Activated naive CD4-positive, alpha-beta T cell treated with anti-CD3 and anti-CD28 coated beads, Interleukin-2, amount 50 U/mL, for 72 hours (primary cell): ENCODE results near the gene KCNQ1. TPM values are rescaled to one million over a fixed set of nuclear protein-coding genes. Genes with fewer than 3 reads are reported as not detected.

Source experiments
- ATAC-seq, 2 donors: fragments of 150-1000 bp; cut with Tn5 transposase; 2 replicates each; pipeline ENCODE4 v1.10.0; 2021; ENCODE audit warnings: mild to moderate bottlenecking in 2 of 2, moderate library complexity in 2 of 2
- DNase-seq, 2 donors: peaks; one replicate each; pipeline ENCODE4 v3.0.0; 2021 to 2022; ENCODE audit warnings: low spot score in 2 of 2
- H3K27ac Mint-ChIP-seq, 2 donors: one replicate each; pipeline ENCODE4 v1.8.0; 2022; ENCODE audit warnings: mild to moderate bottlenecking in 2 of 2, mixed read lengths in 2 of 2
- H3K36me3 Mint-ChIP-seq, 2 donors: one replicate each; pipeline ENCODE4 v1.8.0; 2022; ENCODE audit warnings: mixed read lengths in 2 of 2
- H3K9me3 Mint-ChIP-seq, 2 donors: one replicate each; pipeline ENCODE4 v1.8.0; 2022; ENCODE audit warnings: mixed read lengths in 2 of 2
- total RNA-seq, 2 donors: library from RNA; stranded (reverse); gene quantifications; one replicate each; pipeline ENCODE4 v1.2.3, GENCODE V29; 2022

The KCNQ1 gene
- total RNA-seq, 2 donors from 2014 or later, result 12.2 to 19.3 TPM

DNA sequence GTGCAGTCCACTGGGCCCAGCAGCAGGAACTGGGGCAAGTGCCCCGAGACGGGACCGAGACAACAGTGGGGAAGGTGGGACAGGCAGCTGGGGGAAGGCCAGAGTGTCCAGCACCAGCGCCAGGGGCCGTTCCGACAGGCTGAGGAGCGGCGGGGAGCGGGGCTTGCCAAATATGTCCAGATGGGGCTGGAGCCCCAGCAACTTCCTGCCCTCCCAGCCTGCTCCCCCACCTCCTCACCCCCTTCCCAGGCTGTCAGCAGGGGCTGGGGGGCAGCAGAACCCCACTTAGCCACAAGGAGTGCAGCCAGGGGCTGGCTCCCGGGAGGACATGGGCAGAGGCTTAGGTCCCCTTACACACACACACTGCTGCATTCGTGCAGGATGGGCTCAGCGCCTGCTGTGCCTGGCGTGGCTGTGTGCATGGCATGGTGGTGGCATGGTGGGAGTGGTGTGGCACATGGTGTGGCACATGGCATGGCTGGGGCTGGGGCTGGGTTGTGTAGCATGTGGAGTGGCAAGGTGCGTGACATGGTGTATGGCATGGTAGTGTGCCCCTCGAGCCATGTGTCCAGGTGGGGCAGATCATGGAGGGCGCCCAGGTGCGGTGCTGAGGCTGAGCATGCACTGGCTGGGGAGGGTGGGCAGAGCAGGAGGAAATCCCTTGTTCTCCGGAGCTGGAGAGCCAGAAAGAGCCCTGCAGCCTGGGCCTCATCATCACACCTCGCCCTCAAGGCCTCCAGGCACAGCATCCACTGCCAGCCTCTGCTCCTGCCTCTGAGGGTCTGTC, 389.1 kb downstream of the KCNQ1 start:
- no peak overlapping the region for H3K27ac Mint-ChIP-seq
- no peak for ATAC-seq

DNA sequence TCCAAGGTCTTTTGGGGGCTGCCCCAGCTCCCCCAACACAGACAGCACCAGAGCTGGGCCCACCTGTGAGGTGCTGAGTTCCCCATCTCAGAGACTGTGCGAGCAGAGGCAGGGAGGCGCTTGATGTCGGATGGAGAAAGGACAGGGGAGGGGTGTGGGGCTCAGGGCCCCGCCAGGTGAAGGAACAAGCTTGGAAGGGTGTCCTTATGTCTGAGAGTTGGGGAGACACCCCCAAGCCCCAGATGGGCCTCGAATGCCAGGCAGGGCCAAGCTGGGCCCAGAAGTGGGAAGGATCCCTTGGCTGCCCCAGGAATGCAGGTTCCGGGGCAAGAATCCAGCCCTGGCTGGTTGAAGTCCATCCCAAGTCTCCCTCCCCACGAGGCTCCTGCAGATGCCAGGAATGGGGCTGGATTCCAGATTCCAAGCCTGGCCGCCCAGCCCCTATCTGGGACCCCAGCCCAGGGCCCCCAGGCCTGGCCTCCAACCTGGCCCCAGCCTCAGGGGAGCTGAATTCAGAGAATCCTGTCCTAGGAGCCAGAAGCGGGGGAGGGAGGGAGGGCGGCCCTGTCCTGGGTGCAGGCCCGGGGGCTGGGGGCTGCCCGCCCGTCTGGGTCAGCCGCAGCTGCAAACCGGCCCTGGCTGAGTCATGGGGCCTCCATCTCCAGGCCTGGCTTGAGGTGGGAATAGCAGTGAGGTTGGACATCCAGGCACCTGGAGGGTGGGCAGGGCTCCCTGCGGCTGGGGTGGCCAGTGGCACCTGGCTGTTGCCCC, 389.9 kb downstream of the KCNQ1 start:
- no peaks in the 10 kb centered on the region for H3K36me3 Mint-ChIP-seq
- ATAC-seq, result no peak
- peak overlapping the region in 1 of 2 donors; percentile 8 for H3K27ac Mint-ChIP-seq
- H3K9me3 Mint-ChIP-seq, result peaks cover 0 to under 1% of the 10 kb centered on the region in 2 donors
- no peak for DNase-seq

More for the DNA sequence above, 389.1 kb downstream of the KCNQ1 start:
- H3K9me3 Mint-ChIP-seq, result peaks cover under 1 to 7% of the 10 kb centered on the region in 2 donors
- no peak for DNase-seq
- peaks cover 1 to 7% of the 10 kb centered on the region in 2 donors for H3K36me3 Mint-ChIP-seq

DNA sequence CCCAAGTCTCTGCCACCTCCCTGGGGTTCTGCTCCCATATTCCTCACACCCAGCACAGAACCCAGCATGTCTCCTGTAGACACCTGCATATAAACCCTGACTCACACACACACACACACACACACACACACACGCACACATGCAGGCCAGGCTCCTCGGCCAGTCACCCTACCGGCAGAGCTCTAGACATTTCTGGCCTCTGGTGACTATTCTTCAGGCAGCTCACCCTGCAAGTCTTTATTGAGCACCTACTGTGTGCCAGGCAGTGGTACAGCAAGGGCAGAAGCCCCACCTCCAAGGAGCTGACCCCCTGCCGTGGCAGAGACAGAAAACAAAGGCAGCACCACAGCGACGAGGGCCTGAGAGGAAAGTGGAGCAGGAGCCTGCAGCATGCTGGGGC, 390.5 kb downstream of the KCNQ1 start:
- H3K9me3 Mint-ChIP-seq, result no peaks in the 10 kb centered on the region
- H3K27ac Mint-ChIP-seq, result peak overlapping the region in 1 of 2 donors; percentile 8
- ATAC-seq (no peak), DNase-seq (no peak)
- H3K36me3 Mint-ChIP-seq, result no peaks in the 10 kb centered on the region

GRCh38 chr11:2835751-2836150, 390.9 kb downstream of the KCNQ1 start:
- Mint-ChIP-seq H3K9me3 (no peaks in the 10 kb centered on the region), H3K36me3 (no peaks in the 10 kb centered on the region), H3K27ac (peak overlapping the region in 1 of 2 donors; percentile 8)
- ATAC-seq, result no peak
- no peak for DNase-seq

- Mint-ChIP-seq H3K36me3 (no peaks in the 10 kb centered on the region), H3K27ac (peak overlapping the region; percentile 24 to 85), H3K9me3 (no peaks in the 10 kb centered on the region)
- DNase-seq (no peak), ATAC-seq (no peak)
Observed at GRCh38 chr11:2836315-2837095, 391.7 kb downstream of the KCNQ1 start.

DNA sequence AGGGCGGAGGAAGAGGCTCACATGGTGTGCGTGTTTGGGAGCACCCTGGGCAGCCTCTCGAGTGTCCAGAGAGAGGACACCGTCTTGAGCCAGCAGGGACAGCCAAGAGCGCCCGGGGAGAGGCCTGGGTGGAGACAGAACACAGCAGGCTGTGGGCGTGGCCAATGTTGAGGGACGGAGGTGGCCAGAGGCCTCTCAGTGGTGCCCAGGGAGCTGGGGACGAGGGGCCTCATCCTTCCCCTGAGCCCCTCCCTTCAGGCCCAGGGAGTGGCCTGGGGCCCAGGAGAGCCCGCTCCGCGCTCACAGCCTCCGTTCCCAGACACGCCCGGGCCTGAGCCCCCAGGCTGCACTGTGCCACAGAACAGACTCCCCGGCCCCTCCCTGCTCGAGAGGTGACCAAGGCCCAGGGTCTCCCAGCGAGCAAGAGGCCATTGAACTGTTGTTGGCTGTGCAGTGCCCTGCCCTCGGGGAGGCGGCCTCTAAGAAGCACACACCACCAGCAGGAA, 392.3 kb downstream of the KCNQ1 start:
- ATAC-seq (no peak), DNase-seq (no peak)
- no peaks in the 10 kb centered on the region for H3K36me3 Mint-ChIP-seq
- peak overlapping the region; percentile 24 to 85 for H3K27ac Mint-ChIP-seq
- H3K9me3 Mint-ChIP-seq, result no peaks in the 10 kb centered on the region

DNA sequence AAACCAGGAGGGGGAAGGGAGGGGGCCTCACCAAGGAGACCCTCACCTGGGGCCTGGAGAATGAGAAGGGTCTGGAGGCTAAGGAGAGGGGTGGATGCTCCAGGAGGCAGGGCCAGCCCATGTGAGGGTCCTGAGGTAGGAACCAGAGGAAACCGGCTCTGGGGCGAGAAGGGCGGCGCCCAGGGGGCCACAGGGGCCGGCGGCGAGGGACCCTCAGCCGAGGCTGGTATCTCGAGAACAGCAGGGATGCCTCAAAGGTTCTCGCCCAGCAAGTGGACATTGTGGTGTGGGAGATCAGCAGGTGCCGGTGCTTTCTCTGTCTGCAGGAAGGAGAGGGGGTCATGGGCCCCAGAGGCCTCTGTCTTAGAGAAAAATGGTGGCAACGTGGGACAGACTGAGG, 392.8 kb downstream of the KCNQ1 start:
- no peaks in the 10 kb centered on the region for H3K9me3 Mint-ChIP-seq
- ATAC-seq, result no peak
- H3K27ac Mint-ChIP-seq, result no peak overlapping the region

DNA sequence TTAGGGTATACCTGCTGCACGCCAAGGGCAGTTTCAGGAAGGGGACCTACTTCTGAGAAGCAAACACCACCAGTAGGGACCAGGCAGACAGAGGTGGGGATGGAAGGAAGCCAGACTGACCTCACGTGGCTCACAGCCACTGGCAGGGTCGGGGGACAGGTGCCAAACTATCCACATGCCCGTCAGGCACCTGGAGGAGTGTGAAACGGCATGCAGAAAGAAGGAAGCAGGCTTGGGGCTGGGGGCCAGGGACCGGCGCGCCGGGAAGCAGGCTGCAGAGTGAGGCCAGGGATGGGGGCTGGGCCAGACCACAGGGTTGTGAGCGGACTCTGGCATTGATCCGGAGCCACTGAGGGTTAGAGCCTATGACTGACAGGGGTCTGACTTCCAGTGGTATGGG, 393.3 kb downstream of the KCNQ1 start:
- H3K36me3 Mint-ChIP-seq, result no peaks in the 10 kb centered on the region
- H3K27ac Mint-ChIP-seq, result no peak overlapping the region
- ATAC-seq, result no peak
- no peaks in the 10 kb centered on the region for H3K9me3 Mint-ChIP-seq
- no peak for DNase-seq

More for the DNA sequence above, 392.8 kb downstream of the KCNQ1 start:
- no peaks in the 10 kb centered on the region for H3K36me3 Mint-ChIP-seq
- no peak for DNase-seq

DNA sequence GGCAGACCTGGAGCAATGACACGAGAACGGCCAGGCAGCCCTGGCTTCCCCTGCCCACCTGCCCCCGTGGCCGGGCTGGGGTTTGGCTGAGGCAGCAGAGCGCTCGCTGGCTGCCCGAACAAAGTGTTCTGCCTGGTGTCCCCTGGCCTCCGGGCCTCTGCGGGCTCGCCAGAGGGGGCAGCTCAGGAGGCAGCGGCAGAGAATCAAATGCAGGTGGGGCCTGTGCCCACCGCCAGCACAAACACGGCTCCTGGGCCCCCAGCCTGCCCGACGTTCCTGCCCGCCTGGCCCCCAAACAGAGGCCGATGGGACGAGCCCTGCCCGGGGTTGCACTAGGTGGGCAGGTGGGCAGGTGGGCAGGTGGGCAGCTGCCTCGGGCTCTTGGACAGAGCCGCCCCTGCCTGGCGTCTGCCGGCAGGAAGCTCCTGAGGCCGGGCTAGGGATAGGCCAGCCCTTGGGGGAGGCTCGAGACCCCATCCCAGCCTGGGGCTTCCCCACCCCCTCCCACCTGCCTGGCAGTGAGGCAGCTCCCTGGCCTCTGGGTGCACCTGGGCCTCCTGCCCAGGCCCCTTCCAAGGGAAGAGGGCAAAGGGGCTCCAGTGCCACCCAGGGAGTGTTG, 394.0 kb downstream of the KCNQ1 start:
- Mint-ChIP-seq H3K9me3 (no peaks in the 10 kb centered on the region), H3K36me3 (no peaks in the 10 kb centered on the region), H3K27ac (no peak overlapping the region)
- DNase-seq (no peak), ATAC-seq (no peak)

DNA sequence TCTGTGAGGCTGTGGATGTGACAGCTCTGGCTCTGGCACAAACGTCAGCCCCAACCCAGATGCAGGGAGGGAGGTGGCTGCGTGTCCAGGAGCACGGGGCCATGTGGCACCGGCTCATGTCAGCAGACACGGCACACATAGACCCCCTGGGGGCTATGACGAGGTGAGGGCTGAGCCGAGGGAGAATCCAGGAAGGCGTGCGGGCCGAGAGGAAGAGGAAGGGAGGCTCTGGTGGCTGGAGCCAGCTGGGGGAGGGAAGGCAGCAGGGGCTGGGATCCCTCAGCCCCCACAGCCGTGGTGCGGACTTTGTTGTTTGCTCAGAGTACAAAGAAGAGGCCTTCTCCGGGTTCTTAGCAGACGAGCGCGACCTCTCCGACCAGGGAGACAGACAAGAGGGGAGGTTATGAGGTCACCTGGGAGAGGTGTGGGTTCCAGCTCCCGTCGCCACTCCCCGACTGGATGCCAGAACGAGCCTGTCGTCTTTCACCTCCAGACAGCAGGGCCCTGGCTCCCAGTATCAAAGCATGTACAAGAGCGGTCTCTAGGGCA, 394.7 kb downstream of the KCNQ1 start:
- ATAC-seq (no peak), DNase-seq (no peak)
- Mint-ChIP-seq H3K9me3 (no peaks in the 10 kb centered on the region), H3K36me3 (no peaks in the 10 kb centered on the region), H3K27ac (no peak overlapping the region)

GRCh38 chr11:2841411-2842190, 396.8 kb downstream of the KCNQ1 start:
- DNase-seq (no peak), ATAC-seq (no peak)
- no peaks in the 10 kb centered on the region for H3K36me3 Mint-ChIP-seq
- no peak overlapping the region for H3K27ac Mint-ChIP-seq
- no peaks in the 10 kb centered on the region for H3K9me3 Mint-ChIP-seq

DNA sequence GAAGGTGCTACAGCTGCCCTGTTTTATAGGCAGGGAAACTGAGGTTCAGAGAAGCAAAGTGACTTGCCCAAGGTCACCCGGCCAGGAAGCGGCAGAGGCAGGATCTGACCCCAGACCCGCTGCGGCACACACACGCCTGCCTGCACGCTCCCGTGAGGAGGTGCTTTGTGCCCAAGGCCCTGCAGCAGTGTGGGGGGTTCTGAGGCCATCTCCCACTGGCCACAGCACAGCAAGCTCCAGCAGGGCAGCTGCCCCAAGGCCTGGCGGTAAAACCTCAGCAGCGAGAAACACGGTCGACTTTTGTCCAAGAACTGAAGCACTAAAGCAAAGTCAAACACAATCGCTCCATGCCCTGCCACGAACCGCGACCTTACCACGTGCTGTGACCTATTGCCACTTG, 398.1 kb downstream of the KCNQ1 start:
- H3K27ac Mint-ChIP-seq, result no peak overlapping the region
- ATAC-seq, result no peak

GRCh38 chr11:2843551-2843950, 398.7 kb downstream of the KCNQ1 start:
- no peaks in the 10 kb centered on the region for H3K36me3 Mint-ChIP-seq

More for the DNA sequence above, 398.1 kb downstream of the KCNQ1 start:
- Mint-ChIP-seq H3K9me3 (no peaks in the 10 kb centered on the region), H3K36me3 (no peaks in the 10 kb centered on the region)
- DNase-seq, result no peak

DNA sequence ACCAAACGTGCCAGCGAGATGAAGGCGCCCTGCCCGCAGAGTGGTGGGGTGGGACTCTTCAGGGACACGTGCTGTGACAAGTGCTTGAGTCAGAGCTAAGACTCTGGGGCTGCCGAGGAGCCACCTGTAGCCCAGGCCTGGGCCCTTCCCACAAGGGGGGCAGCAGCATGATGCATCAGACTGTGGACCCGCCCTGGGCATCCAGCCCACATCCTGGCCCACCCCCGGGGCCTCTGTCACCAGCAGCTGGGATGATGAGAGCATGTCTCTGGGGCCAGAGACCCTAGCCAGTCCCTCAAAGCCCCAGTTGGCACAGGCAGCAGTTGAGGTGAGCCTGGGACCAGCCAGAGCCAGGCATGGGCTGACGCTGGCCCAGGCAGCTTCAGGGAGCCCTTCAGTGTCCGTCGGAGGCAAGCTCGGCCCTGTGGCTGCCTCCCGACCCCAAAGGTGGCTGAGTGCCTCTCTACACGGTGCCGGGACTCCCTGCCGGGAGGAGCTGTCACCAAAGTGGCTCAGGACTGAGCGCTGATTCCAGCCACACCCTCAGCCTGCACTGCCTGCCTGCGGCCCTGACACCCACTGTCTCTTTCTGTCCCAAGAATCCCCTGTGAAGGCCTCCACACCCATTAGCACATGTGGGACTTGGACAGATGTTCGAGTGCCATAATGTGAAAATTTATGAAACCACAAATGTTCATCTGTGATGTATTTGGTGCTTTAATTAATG, 399.5 kb downstream of the KCNQ1 start:
- Mint-ChIP-seq H3K27ac (peak overlapping the region in 1 of 2 donors; percentile 51), H3K9me3 (no peaks in the 10 kb centered on the region), H3K36me3 (no peaks in the 10 kb centered on the region)
- DNase-seq, result no peak
- ATAC-seq, result no peak

More at GRCh38 chr11:2843551-2843950, 398.7 kb downstream of the KCNQ1 start:
- DNase-seq (no peak), ATAC-seq (no peak)
- no peaks in the 10 kb centered on the region for H3K9me3 Mint-ChIP-seq
- H3K27ac Mint-ChIP-seq, result peak overlapping the region in 1 of 2 donors; percentile 51

- Mint-ChIP-seq H3K36me3 (no peaks in the 10 kb centered on the region), H3K9me3 (no peaks in the 10 kb centered on the region), H3K27ac (no peak overlapping the region)
- no peak for ATAC-seq
- no peak for DNase-seq
Observed at GRCh38 chr11:2844996-2845395, 400.2 kb downstream of the KCNQ1 start.
